ENCODE data around the gene RTKN2.
A peak's percentile ranks its signal among the peaks of the same experiment; 100 is the strongest.
"Not testable (repeated sequence)": the region's sequence is repeated elsewhere in the genome, so short reads cannot be mapped to it uniquely, and the experiment has no call there.

Gene RTKN2

GRCh38 chr10:62259456-62259855 lies 9.2 kb downstream of the RTKN2 start:
- DNase-seq (ENCODE audit: low read depth) = no peak

DNA sequence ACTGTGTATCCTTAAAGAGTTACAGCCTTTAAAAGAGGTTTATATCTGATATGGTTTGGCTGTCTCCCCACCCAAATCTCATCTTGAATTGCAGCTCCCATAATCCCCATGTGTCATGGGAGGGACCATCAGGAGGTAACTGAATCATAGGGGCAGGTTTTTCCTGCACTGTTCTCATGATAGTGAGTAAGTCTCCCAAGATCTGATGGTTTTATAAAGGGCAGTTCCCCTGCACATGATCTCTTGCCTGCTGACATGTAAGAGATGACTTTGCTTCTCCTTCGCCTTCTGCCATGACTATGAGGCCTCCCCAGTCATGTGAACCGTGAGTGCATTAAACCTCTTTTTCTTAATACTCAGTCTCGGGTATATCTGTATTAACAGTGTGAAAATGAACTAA lies 9.7 kb downstream of the RTKN2 start:
- DNase-seq (ENCODE audit: low read depth) = peak; percentile 31

DNA sequence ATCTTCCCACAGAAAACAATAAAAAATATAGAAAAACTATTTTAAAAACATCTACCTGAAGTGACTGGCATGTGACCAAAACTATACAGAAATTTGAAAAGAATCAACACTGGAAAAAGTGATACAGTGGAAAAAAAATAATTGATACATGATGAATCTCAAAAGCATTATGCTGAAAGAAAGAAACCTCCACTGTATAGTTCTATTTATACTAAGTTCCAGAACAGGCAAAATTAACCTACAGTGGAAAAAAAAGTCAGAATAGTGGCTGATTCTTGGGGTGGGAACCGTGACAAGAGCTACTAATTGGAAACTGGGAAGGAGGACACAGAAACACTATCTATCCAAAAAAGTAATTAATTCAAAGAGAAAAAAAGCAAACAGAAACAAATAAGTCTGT lies 14.9 kb downstream of the RTKN2 start:
- DNase-seq (ENCODE audit: low read depth) = no peak

GRCh38 chr10:62252051-62252450 lies 16.6 kb downstream of the RTKN2 start:
- DNase-seq (ENCODE audit: low read depth) = no peak

- peak; percentile 94 for DNase-seq (ENCODE audit: low read depth)
Observed at GRCh38 chr10:62250594-62251198, 17.9 kb downstream of the RTKN2 start.

DNA sequence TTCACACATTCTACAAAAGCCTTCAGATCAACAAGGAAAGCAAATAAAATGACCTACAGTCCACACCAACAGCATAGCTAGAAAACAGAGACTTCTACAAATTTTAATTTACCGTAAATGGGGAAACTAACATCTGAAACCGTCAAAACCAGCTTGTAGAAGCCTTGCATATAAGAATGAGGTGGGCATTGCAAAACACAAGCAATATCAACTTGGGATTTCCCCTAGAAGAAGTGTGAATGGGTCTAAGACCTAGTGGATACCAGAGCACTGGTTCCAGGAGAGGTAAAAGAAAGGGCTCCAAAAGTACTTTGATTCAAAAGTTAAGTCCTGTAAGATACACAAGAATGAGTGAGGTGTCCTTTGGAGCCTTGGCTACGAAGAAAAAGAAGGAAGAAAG lies 18.7 kb downstream of the RTKN2 start:
- DNase-seq (ENCODE audit: low read depth) = no peak

DNA sequence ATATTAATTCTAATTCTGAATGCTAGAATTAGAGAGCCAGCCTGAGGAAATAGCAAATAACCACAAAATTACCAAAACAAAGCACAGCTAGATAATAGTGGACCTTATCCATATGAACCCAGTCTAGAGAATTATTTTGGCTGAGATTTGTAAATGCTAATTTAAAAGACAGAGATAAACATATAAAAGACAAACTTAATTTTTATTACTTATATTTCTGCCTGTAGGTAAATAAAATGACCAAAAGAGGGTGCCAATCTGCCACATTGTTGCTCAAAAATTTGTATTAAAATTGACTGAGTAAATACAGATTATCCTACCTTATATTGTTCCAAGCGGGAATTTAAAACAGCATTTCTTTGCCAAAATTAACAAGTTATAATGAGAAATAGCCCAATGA lies 20.2 kb downstream of the RTKN2 start:
- DNase-seq (ENCODE audit: low read depth) = peak; percentile 64

DNA sequence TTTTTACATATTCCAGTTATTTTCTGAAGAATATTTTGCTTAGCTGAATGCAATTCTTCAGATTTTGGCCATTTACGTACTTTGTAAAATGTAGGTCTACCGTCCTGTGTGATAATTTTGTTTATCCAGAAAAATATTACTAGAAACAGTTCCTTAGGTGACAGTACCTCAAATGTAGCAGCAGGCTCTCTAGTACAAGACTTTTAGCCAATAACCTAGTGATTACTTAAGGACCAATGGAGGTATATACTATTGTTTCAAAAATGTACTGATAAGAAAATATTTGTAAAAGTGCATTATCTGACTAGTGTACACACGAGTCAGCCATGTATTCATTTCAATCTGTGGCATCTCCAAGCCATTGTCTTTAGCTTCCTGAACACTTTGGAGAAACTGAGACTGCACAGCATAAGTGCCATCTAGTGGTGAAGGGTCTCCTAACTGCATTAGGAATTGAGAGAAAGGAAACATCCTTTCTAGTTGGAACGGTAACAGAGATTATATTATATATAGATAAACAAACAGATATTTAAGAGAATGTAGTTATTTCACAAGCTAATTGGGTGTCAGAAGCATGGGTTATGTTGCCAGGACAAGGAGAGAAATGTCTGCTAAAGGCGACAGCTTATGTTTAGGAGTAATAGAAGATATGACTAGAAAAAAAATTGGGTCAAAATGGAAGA lies 23.7 kb downstream of the RTKN2 start:
- peak; percentile 83 for DNase-seq (ENCODE audit: low read depth)

- no peak for DNase-seq (ENCODE audit: low read depth)
Observed at GRCh38 chr10:62244088-62244487, 24.6 kb downstream of the RTKN2 start.

DNA sequence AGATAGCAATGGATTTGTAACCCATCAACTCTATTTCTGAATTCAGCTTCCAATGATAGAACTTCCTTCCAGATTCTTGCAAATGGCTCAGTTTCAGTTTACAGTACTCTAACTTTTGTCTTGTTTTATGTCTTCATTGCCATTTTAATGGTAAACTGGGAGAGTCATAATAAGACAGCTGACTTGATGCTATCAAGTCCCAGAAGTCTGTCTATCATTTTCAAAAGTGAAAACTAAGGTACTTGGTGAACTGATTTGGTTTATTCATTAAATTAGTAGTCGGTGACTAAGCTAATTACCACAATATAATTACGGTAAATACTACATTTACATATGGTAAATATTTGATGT lies 25.0 kb downstream of the RTKN2 start:
- no peak for DNase-seq (ENCODE audit: low read depth)

GRCh38 chr10:62242965-62243646 lies 25.5 kb downstream of the RTKN2 start:
- peak; percentile 96 for DNase-seq (ENCODE audit: low read depth)

- not testable (repeated sequence) for DNase-seq (ENCODE audit: low read depth)
Observed at GRCh38 chr10:62241521-62241920, 27.1 kb downstream of the RTKN2 start.

DNA sequence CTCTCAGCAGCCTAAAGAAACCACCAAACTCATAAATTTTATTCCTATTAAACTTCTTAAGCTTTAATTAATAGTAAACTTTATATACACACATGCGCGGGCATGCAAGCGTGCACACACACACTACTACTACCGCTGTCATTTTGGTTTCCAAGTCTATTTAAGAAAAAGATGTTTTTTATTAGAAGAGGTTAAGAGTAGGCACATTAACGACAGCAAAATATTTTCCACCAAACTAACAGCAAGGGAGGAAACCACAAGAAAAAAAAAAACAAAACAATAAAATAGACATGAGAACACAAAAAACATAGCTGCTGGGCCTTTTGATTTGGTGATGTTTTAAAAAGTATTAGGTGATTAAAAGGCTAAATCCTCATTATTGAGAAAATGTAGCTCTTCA lies 28.6 kb downstream of the RTKN2 start:
- no peak for DNase-seq (ENCODE audit: low read depth)

DNA sequence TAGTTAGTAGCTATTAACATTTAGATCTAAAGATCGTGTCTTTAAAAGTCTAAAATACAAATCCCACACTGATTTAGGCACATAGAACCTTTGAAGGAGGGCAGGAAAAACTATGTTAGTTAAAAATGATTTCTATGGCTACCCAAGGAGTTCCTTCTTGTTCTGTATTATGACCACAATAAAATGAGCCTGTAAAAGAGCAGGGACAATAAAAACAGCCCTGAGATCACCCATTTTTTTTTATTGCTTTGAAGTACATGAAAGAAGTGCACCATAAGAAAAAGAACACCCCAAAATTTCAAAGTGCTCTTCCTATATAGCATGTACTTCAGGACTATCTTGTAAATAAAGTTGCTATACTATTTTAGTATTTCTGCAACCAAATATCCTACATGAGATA lies 29.8 kb downstream of the RTKN2 start:
- no peak for DNase-seq (ENCODE audit: low read depth)

GRCh38 chr10:62237966-62238365 lies 30.7 kb downstream of the RTKN2 start:
- DNase-seq (ENCODE audit: low read depth) = no peak

GRCh38 chr10:62237506-62237905 lies 31.1 kb downstream of the RTKN2 start:
- DNase-seq (ENCODE audit: low read depth) = no peak

GRCh38 chr10:62234077-62234605 lies 34.5 kb downstream of the RTKN2 start:
- no peak for DNase-seq (ENCODE audit: low read depth)

GRCh38 chr10:62233356-62234076 lies 35.1 kb downstream of the RTKN2 start:
- DNase-seq (ENCODE audit: low read depth) = peak; percentile 14

GRCh38 chr10:62231805-62232204 lies 36.8 kb downstream of the RTKN2 start:
- no peak for DNase-seq (ENCODE audit: low read depth)

GRCh38 chr10:62231371-62231770 lies 37.3 kb downstream of the RTKN2 start:
- DNase-seq (ENCODE audit: low read depth) = peak; percentile 86

GRCh38 chr10:62230344-62231121 lies 38.1 kb downstream of the RTKN2 start:
- peak; percentile 68 for DNase-seq (ENCODE audit: low read depth)

DNA sequence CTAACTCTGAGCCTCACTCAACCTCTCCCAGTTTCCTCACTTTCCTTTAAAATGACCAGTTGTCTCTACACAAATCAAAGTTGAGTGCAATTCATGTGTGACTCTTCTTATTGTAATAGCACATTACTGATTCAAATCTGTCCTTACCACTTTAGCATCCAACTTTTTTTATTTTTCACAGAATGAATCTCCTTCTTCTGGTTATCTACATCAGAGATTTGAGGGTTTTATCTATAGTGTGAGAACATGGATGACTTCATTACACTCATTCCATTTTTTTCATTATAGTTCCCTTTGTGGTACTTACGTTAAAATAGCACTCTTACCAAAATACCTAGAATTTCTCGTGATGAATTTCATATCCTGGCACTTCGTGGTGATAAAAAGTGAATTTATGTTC lies 43.3 kb downstream of the RTKN2 start:
- DNase-seq (ENCODE audit: low read depth) = no peak
